ENCODE results near the gene MTHFD1L.
"Not testable (repeated sequence)": the region's sequence is repeated elsewhere in the genome, so short reads cannot be mapped to it uniquely, and the experiment has no call there.

The MTHFD1L gene

DNA sequence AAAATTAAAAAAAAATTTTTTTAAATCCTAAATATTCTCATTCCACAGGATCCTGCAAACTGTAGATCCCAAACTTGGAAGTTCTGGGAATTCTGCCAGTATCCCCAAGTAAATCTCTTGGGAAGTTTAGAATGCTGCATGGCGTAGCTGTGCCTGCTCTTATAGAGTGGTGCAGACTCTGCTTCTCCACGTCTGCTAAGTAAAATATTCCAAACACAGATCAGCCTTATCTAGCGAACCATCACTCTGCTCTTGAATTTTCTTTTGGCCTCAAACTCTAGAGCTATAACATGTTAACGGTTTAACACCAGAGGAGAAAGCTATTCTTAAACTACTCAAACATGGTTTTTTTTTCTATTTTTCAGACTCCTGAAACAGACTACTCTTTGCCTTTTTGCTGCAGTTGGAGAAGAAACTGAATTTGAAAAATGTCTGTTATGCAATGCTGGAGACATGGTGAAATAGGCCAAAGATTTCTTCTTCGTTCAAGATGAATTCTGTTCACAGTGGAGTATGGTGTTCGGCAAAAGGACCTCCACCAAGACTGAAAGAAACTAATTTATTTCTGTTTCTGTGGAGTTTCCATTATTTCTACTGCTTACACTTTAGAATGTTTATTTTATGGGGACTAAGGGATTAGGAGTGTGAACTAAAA is 235.8 kb downstream of the MTHFD1L start:
- DNase-seq: no peak

DNA sequence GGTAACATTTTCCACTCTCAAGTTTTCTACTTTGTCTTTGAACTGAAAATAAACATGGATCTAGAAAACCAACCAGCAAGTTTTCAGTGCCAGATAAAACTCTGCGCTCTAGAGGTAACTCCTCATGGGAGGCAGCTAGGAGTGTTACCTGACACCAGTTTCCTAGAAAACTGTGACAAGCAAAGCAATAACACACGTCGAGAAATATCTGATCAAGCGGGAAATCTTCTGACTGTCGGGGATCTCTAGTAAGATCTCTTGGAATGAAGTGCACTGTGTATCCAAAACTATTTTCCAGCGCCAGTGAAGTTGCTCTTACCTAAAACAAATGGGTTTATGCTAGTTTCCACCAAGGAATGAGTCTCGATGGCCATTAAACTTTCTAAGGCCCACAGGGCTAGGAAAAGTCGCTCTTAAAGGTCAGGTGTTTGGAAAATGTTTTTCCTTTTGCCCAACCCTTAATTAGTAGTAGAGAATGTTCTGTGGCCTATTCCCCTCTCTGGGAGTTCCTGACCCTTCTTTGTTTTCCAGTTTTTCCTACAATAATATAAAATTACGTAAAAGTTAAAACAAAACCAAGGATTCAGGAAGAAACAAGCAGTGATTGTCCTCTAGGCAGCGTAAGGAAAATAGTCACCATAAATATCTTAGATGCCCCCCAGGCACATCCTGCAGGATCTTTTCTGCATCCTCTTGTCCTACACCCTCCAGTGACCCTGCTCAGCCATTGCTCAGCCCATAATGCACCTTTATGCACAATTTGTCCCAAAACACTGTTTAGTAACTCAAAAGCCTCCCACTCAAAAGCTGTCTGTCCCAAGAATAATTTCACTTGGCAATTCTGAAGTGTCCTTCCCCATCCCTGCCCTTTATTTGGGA is 236.6 kb downstream of the MTHFD1L start:
- no peak for DNase-seq

DNA sequence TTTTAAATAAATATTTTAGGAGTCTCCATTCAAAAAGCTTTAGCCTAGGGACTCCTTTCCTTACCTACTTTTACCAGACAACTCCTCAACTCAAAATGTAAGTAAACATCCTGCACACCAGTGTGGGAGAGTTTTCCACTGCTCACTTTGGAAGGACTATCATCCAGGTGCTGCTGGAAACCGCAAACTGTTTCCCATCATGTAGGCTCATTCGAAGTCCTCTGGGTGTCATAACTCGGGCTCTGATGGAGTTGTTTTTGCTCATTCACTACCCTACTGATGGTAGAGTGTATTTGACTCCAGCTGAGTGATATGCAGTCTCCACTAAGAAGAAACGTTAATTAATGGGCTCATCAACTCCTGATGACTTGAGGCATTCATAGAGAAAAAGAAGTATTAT is 237.8 kb downstream of the MTHFD1L start:
- no peak for DNase-seq

DNA sequence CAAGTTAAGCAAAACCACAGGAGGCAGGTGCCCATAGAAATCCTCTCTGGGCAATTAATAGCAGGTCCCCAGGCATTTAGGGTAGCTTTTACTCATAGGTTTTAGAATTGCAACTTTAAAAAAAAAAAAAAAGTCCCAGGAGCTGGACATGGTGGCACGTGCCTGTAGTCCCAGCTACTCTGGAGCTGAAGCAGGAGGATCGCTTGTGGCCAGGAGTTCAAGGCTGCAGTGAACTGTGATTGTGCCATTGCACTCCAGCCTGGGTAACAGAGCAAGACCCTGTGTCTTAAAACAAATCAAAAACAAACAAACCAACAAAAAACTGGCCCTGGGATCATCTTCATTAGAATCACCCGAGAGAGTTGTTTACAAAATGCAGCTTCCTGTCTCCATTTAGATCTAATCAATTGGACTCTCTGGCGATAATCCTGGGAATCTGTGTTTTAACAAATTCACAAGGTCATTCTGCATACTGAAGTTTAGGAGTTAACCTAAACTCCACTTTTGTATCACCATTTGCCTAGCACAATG is 242.5 kb downstream of the MTHFD1L start:
- DNase-seq: no peak

DNA sequence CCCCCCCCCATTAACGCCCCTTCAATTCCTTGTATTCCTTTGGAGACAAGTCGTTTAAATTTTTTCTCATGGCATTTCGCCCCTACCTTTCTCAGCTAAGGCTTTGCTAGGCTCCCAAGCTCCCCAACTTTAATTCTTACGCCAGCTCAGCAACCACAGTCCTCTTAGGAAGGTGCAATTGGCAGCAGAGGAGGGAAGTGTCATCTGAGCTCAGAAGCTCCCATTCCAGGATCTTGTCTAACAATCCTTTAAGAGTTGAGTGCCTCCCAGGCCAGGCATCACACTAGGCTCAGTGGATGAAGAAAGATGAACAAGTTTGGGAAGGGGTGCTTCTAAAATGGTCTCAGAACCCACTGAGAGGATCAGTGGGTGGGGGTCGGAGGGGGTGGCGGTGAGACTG is 243.0 kb downstream of the MTHFD1L start:
- no peak for DNase-seq

DNA sequence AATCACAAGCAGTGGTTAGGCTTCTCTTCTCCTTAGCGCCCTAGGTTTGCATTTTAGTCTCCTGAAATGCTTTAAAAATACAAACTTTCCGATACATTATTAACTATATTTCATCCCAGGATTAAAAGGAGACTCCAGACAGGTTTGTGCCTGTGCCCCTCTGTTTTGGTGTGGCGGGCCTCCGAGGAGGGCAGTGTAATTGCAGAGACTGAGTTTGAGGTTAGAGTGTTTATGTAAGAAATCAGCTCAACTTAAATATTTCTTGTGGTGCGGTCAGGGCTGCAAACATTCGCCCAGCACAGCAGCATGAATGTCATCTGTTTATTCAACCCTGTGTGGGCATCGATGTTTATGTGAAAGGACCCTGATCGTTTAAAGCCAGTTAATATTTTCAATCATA is 243.9 kb downstream of the MTHFD1L start:
- no peak for DNase-seq

DNA sequence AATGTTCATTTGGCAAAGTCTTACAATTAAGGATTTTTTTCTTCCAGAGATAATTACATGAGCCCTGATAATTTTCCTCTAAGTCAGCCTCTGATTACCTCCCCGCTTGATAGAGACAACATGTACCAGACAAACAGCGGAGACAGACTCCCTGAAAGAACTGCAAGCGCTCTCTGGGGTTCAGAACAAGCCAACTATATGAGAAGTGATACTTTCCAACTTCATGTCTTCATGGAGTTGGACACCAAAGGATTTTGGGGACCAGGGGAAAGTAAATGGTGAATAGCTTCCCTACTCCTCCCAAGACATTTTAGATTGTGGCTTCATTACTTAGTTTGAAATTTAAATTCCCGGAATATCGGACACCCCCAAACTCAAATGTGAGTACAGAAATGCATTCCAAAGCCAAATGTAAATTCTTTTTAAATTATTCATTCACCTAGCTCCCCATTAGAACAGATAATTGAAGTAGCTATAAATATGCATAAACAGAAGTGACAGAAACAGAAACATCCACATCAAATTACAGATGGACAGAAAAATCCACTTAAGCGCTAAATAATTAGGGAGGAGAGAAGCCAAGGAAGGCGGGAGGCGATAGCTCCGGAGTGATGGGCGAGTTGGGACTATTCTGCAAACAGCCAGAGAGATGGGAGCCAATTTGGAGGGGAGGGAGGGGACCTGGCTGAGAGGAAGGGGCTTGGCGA is 244.5 kb downstream of the MTHFD1L start:
- DNase-seq: no peak

DNA sequence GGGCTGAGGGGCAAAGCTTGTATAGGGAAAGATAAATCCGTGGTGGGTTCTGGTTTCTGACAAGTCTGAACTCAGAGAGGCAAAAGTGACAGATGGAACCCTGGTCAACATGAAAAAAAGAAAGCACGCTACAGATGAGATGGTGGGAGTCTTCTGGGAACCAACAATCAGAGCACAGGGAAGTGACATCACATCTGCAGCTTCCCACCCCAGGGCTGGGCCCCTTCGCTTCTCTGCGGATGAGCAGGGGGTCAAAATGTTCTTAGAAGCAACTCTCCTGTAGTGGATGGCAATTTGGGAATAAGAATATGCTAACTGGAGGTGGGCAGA is 245.0 kb downstream of the MTHFD1L start:
- no peak for DNase-seq

DNA sequence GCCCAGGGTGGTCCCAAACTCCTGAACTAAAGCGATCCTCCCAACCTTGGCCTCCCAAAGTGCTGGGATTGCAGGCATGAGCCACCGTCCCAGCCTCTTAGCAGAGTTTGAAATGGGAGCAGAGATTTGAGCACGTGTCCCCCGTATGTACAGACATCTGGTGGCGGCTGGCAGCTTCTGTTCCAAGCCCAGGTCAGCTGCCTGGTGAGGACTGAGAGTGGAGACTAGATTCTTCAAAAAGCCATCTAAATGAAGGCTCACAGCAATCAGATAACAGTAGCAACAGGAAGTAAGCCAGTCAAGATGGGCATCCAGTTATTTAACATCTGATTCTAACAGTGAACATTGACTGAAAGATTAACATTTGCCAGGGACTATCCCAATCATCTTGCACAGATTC is 246.2 kb downstream of the MTHFD1L start:
- no peak for DNase-seq

DNA sequence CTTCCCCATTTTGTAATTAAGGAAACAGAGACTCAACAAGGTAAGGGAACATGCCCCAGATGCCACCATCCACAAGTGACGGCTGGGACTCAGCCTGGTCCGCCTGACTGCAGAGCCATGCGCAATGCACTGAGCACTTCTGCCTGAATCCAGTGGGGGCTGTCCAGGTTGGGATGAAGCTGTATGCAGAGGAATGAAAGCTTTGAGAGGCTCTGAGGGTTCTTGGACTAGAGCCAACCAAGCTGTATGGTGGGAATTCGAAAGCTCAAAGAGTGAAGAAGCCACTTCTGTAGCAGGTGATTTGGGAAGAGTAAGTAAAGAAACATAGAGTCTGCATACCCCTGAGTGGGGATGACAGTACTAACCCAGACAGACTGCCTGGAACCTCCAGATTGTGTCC is 246.6 kb downstream of the MTHFD1L start:
- DNase-seq: no peak

DNA sequence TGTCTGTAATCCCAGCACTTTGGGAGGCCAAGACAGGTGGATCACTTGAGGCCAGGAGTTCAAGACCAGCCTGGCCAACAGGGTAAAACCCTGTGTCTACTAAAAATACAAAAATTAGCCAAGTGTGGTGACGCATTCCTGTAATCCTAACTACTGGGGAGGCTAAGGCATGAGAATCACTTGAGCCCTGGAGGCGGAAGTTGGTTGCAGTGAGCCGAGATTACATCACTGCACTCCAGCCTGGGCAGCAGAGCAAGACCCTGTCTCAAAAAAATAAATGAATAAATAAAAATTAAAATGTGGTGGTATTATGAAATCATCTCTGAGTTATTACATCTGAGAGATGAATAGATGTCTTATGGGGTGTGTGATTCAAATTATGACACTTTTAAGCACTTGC is 247.4 kb downstream of the MTHFD1L start:
- not testable (repeated sequence) for DNase-seq

DNA sequence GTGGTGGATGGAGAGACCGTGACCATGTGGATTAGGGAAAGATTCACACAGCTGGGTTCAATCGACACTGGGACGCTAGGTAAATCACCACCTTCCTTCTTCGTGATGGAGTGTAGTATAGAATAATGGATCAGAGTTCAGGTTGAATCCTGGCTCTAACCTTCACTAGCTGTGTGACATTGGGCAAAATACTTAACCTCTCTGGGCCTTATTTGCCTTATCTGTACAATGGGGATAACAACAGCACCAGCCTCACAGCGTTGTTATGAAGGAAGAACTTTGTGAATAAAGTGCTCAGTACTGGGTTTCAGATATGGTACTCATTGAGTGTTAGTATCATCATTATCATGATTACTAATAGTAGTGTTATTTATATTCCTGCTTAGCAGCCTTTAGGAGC is 248.1 kb downstream of the MTHFD1L start:
- DNase-seq: no peak

DNA sequence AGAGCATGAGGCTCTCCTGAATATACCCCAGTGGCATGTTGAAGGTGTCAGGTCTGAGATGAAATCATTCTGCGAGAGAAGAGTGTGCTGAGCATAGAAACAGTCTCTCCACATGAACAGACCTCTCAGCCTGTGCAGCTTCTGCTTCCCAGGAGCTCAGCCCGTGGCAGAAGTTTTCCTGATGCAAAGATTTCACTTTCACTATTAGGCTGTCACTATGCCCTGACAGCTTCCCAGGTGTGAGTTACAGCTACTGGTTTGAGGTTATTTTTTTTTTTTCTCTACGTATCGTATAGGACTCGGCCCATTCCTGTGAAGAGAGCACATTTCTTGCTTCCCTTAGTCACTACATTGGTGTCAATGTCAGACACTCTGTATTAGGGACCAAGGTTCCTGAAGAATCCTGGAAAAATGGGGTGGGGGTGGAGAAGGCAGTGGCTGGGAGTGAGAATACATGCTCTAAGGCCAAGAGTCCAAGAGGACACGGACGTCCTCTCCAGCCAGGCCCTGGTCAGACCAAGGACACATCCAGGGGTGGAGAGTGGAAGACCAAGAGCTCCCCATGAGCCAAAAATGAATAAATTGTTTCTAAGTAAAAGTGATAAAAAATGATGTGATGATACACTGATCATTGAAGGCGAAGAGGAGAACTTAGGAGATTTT is 253.1 kb downstream of the MTHFD1L start:
- no peak for DNase-seq

DNA sequence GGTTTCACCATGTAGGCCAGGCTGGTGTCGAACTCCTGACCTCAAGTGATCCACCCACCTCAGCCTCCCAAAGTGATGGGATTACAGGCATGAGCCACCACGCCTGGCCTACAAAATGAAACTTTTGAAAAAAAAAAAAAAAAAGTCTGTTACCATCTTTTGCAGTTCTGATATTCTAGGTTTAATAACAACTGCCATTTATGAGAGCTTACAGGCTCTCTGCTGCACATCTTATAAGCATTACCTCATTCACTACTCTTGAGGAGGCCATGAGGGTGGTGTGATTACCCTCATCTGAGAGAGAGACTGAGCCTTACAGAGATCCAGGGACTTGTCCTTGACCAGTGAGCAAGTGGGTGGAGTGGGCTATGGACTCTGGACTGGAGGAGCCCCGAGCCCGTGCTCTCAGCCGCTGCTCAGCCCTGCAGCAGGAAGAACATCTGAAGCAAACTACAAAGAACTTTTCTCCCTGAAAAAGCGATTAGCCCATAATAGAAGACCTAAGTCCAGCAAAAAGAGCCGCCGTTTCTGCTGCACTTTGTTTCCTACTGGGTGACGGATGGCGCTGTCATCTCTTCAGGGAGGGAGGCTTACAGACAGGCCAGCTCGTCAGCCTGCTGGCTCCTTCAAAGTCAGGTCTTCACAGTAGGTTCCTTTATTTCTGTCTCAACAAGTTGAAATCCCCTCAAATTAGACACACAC is 254.5 kb downstream of the MTHFD1L start:
- no peak for DNase-seq

DNA sequence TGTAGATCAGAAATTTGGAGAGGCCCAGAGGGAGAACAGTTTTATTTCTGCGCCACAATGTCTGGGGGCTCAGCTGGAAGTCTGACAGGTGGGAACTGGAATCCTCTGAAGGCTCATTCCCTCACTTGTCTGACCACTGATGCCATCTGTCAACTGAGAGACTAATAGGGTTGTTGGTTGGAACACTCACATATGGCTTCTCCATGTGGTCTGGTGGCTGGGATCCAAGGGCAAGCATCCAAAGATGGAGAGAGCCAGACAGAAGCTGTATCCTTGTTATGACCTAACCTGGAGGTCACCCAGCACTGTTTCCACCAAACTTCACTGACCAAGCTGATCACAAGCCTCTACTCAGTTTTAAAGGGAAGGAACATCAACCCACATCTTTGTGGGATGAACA is 256.4 kb downstream of the MTHFD1L start:
- no peak for DNase-seq

DNA sequence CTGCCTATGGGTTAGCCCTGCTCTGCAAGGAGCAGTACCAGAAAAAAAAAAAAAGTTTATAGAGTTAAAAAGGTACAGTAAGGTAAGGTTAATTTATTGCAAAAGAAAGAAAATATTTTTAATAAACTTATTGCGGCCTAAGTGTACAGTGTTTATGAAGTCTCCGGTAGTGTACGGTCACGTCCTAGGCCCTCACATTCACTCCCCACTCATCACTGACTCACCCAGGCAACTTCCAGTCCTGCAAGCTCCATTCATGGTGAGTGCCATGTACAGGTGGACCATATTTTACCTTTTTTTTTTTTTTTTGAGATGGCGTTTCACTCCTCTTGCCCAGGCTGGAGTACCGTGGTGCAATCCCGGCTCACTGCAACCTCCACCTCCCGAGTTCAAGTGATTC is 258.1 kb downstream of the MTHFD1L start:
- not testable (repeated sequence) for DNase-seq

DNA sequence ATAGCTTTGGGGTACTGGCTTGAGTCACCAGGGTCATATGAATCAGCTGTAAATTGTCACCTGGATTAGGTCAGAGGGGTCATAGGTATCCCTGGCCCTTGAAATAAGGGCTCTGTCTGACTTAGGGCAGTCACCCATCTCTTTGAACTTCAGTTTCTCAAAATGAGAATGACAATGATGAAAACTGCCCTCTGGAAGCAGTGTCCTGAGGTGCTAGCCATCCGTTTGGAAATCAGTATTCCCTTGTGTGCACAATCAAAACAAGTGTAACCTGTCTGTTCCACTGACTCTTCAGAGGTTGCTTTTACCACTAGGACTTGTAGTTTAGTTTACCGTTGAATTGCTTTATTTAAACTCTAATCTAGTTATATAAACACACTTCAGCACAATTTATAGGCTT is 259.7 kb downstream of the MTHFD1L start:
- not testable (repeated sequence) for DNase-seq

DNA sequence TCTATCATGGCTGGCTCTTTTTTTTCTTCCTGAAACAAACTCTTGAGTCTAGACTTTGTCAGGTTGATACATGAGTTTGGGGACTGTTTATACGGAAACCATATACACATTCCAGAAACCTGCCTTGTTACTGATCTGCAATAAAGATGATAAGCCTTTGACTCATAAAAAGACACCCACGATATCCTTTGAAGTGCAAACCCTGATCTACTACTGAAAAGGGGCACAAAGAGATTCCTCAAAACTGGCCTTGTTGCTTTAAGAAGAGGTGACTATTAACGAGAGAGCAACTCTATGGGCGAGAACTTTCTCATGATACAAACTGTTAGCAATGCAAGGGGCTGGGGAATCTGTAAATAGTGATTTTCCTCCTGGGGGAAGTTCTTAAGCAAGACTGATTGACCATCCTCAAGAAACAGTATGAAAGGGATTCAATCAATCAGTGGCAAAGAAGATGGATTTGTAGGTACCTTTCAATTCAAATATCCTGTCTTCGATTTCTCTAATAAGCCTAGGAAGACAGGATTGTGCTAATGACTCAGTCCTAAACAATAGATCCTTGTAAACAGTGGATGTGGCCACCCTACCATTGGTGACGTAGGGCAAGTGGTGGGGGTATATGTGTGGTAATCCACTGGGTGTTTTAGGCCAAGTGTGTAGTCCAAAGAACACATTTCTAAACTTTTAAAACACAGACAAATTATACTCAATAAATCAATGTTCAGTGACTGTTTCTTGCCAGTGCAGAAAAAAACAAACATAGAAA is 260.3 kb downstream of the MTHFD1L start:
- DNase-seq: not testable (repeated sequence)

DNA sequence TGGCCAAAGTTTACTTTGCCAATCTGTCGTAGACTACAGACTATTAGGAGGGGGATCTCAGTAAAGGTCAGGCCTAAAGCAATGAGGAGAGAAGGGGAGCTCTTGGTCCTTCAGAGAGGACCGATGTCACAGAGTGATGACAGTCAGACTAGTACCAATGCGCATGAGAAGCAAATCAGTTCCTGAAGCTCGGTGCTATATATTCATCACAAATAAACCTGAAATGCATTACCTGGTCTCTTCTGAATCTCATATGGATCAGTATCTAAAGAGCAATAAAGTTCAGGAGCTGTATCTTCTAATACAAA is 260.9 kb downstream of the MTHFD1L start:
- DNase-seq: not testable (repeated sequence)

DNA sequence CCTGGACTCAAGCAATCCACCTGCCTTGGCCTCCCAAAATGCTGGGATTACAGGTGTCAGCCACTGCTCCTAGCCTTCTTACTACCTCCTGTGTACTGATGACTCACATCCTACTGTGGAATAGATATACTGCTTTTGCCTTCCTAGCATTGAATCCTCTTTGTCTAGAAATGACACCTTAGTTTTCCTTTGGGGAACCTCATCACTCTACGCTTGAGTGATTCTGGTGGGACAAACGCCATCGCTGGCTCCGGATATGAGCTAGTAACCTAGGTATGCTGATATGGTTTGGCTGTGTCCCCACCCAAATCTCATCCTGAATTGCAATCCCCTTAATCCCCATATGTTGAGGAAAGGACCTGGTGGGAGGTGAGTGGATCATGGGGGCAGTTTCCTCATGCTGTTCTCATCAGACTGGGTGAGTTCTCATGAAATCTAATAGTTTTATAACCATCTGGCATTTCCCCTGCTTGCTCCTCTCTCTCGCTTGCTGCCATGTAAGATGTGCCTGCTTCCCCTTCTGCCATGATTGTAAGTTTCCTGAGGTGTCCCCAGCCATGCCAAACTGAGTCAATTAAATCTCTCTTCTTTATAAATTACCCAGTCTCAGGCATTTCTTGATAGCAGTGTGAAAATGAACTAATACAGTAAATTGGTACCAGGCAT is 261.8 kb downstream of the MTHFD1L start:
- not testable (repeated sequence) for DNase-seq

DNA sequence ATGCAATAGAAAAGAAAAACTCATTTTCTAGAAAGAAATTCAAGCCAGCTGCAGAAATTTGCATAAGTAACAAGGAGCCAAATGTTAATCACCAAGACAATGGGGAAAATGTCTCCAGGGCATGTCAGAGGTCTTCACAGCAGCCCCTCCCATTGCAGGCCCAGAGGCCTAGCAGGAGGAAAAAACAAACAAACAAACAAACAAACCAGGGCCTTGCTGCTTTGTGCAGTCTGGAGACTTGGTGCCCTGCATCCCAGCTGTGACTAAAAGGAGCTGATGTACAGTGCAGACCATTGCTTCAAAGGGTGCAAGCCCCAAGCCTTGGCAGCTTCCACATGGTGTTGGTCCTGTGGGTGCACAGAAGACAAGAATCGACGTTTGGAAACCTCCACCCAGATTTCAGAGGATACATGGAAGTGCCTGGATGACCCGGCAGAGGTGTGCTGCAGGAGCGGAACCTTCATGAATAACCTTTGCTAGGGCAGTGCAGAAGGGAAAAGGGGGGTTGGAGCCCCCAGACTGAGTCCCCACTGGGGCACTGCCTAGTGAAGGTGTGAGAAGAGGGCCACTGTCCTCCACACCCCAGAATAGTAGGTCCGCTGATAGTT is 263.4 kb downstream of the MTHFD1L start:
- DNase-seq: no peak

Measured in activated T-cell treated with anti-CD3 and anti-CD28 coated beads, Interleukin-2, amount 50 U/mL, for 1 hour (primary cell).